ENCODE data around the gene MIS18A.
A peak's percentile ranks its signal among the peaks of the same experiment; 100 is the strongest.
"Not testable (repeated sequence)": the region's sequence is repeated elsewhere in the genome, so short reads cannot be mapped to it uniquely, and the experiment has no call there.

MIS18A gene, protein sequence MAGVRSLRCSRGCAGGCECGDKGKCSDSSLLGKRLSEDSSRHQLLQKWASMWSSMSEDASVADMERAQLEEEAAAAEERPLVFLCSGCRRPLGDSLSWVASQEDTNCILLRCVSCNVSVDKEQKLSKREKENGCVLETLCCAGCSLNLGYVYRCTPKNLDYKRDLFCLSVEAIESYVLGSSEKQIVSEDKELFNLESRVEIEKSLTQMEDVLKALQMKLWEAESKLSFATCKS

DNA sequence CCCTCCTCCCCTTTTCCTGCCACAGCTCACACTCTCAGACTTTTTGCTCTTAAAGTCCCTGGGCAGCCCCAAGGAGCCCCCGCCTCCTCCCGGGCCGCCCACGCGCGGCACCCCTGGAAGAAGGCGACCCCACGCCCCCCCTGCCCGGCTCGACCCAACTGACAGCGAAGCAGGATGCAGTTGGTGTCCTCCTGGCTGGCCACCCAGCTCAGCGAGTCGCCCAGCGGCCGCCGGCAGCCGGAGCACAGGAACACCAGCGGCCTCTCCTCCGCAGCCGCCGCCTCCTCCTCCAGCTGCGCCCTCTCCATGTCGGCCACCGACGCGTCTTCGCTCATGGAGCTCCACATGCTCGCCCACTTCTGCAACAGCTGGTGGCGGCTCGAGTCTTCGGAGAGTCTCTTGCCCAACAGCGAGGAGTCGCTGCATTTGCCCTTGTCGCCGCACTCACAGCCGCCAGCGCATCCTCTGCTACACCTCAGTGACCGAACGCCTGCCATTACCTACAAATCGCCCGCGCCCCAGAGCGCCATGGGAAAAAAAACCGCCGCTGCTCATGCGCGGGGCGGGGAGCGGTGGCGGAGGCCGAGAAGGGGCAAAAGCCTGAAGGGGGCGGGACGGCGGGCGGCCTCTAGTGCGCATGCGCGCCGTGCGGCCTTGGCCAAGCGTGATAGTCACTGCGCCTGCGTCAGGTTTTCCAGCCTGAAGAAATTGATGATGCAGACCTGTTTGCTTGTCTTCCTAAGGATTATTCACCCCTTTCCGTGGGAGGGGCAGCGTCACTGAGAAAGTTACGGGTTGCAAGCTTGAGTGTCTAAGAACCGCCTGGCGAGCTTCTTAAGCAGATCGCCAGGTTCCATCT is at the start of gene MIS18A:
Gene MIS18A, minus strand, starts transcription at position 532 of the 859 bp plus-strand sequence. Its CDS starts 35 bp downstream, at position 497.
- DNase-seq, result peak; percentile 82 to 88

DNA sequence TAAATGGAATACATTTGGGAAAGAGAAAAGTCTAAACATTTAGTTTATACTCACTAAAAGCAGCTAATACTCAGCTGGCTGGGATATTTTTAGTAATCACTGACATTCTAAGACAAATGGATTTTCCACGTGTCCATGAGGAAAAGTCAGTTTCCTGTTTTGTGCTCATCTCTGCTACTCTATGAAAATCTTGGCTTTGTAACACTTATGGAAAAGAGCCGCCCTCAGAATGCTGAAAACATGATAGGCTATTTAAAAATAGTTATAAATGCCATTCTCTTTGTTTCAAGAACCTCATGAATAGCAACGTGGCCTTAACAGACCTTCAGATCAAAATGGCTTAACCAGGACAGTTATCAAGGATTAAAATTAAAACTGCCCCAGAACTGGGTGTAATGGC is 49.7 kb upstream of the MIS18A start:
- DNase-seq, result no peak

DNA sequence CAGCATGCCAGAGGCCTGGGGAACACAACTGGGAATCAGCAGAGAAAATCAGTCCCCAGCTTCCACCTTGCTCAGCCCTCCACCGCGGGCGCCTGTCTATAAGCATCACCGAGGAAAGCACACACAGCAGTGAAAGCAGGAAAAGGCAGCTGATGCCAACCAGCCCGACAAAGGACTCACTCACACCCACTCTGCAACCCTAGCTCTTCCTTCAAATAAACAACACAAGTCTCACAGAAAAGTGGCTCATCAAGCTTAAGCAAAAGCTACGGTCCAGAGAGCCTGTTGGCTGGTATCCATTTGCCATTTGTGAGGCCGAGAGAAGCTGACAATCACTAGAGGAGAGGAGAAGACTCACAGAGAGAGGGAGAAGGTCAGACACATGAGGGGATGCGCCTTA is 46.9 kb upstream of the MIS18A start:
- no peak for DNase-seq

DNA sequence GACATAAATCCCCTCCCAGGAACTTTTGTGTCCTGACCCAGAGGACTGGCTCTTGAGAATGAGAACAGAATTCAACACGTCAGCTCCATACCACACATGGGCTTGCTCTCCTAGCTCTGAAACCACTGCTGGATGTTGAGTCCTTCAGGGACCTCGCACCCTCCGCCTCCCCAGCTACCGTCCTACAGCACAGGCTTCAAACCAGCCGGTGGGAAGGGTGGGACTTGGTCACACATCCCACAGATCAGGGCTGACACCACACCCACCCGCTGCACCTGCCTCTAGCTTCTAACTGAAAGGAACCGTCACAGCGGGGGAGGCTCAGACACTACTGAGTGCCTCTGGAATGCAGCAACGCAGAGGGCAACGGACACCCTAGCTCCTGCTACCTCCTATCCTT is 43.8 kb upstream of the MIS18A start:
- no peak for DNase-seq

DNA sequence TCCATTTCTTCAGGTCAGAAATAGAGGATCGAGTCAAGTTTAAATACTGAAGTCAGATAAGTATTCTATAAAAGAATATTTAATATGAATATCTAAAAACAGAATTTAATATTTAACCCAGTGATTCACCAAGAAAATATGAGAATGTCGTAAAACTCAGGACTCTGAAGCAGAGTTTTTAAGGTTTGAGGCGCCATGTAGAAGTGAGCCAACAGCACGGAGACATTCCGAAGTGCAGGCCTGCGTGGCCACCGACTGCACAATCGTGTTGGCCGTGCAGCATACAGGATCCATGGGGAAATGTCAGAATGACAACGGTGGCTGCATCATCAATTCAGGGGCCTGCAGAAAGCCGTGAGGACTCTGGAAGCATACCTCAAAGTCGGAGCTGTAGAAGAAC is 43.3 kb upstream of the MIS18A start:
- DNase-seq, result no peak

DNA sequence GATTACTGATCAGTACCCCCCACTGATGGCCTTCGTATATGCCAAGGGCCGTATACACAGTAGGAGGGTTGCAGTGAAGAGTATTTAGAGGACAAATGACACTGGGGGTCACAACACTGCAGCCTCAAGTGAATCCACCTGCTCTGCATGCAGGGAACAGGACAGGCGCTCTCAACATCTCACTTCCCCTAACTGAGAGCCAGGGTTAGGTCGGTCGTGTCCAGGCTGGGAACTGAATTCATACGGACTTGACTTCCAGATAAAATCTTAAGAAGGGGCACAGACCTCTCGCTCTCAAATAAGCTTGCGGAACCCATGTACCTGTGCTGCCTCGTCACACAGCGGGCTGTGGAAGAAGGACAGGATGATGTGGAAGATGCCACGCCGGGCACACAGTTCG is 42.6 kb upstream of the MIS18A start:
- no peak for DNase-seq

DNA sequence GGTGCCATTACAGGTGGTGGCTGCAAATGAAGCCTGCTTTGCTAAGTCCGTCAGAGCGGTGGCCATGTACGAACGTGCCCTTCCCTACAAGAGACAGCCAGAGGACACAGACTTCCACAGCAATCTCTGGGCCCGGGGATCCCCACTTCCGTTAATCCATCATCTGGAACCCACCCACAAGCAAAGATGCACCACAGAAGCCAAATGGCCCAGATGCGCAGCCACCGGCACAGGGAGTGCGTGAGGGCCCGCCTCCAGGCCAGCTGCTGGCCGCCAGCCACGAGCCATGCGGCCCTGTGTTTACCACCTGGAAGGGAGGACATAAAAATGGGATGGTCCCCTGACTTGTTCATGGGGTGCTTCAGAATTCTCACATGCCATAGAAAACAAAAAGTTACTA is 41.9 kb upstream of the MIS18A start:
- DNase-seq, result no peak

DNA sequence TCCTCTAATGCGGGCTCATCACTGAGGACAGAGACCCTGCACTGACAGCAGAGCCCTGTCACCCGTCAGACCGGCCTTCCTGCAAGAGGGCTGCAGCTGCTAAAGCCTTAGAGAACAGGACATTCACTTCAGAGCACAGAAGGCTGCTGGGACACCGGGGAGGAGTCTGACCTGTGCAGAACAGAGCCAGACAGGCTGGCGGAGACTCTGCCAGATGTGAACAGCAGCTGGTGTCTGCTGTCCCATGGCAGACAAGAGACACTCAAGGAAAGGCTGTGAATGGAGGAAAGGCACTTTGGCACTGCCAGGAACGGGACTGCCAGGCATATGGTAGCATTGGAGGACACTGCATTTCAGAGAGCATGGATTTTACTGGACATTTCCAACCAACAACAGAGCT is 41.2 kb upstream of the MIS18A start:
- DNase-seq, result no peak

DNA sequence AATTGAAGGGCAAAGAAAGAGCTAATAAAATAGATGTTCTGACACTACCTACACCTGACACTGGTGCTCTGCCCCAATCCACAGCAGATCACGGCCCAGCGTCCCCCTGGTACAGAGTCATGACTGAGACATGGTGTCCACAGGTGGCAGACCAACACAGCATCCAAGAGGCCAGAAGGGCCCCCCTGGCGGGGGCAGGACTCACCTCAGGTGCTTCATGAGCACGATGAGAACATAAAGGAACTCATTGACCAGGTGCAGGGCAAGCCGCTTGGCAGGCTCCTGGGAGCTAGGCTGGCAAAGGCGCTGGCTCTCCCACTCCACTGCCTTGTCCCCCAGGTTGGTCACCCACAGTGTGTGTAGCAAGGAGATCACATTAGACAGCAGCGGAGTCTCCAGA is 40.2 kb upstream of the MIS18A start:
- no peak for DNase-seq

DNA sequence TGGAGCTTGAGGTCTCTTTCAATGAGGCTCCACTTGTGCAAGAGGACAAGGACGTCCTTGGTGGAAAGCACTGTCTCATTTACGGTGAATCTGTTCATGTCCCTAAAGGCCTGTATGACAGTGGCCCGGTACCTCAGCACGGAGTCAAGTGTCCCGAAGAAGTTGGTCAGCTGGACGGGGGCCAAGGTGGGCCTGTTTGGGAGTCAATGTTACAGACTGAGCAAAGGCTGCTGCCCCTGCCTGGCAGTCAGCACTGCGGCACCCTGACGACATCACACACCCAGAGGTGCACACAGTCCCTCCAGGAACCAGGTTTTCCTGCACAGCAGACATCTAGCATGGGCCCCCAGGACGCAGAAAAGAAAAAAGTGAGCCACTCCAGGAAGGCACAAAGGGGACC is 38.9 kb upstream of the MIS18A start:
- DNase-seq, result no peak

DNA sequence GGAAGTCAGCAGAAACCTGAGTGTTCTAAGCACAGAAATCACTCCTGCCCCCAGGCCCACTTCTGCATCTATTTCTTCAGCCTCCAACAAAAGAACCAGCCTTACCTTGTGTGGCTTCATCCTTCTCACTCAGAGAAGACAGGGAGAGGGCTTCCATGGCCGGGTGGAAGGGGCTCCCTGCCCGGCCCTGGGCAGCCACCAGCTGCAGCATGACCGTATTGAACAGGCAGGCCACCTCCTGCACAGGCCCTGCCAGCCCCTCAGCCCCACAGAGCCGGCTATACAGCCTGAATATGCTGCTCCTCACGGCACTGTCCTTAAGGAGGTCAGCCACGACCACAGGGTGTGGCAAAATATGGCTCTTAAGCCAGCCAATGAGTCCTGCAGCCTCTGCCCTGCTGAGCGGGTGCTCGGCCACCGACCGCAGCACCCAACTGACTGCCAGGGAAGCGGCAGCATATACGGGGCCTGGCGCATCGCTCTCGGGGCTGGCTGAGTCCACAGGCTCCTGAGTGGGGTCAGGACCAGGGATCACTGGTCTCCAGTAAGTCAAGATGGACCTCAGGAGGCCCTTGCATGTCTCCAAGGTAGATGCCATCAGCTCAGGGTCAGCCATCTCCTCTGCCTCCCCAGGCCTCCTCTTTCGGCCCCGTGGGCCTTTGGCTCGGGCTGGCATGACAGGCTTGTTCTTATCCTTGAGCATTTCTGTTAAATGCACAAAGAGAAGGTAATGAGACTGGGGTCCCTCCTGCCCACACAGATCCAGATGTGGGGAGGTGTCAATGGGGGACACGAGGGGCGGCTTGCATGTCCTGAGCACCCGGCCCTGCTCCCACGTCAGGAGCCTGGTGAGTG is 37.7 kb upstream of the MIS18A start:
- no peak for DNase-seq

DNA sequence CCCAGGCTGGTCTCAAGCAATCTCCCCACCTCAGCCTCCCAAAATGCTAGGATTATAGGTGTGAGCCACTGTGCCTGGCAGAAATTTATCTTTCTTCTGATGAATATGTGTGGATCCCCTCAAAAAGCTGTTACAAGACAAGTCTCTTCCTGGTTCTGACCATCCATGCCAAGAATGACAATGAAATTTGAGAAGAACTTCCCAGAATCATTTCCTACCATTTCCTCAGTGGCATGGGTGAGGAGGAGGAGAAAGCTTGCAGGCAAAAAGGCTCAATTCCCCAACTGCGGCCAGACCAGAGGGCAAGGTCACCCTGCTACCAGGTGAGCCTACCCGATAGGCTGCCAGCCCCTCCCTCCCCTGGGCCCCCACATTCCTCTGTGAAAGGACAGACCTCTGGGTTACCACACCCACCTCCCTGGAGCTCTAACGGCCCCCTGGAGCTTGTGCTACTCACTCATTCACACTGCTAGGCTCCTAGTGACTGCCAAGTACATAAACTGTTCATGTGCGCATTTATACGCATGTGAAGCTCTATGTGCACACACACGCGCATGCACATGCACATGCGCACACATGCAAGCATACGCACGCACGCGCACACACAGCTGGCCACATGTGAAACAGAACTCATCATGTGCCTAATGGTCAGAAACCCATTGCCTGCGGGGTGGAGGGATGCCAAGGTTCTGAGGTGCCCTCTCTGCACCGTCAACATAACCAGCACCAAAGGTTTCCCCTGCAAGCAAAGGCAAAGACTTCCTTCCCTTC is 36.8 kb upstream of the MIS18A start:
- no peak for DNase-seq

DNA sequence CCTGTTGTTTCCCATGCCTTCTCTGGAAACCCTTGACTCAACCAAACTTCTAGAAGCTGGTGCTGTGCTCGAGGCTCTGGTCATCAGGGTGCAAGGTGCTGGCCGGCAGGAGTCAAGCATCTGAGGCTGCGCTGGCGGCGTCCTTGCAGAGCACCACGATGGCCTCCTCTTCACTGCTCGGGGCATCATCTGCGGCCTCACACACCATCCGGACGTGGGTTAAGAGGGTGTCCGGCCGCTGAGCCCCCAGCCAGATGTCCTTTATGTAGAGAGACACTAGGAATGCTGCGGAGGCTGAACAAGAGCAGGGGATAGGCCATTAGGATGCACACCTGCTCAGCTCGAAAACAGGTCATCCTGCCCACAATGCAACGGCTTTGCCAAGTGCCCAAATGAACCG is 36.0 kb upstream of the MIS18A start:
- DNase-seq, result no peak

DNA sequence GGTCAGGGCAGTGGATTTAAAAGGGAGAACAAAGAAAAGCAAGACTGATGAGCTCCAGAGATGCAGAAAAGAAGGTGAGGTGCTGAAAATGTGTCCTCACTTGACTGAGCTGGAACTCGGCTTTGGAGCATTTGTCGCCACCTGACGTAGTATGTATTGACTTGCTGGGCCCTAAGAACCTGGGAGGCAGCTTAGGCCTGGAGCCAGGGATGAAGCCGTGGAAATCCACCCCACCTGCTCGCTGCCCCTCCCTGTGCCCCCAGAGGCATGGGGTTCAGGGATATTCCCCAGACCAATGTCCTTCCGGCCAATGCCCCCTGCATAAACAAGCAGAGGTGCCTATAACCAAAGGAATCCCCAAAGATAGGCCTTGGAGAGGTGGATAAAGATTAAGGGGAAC is 34.1 kb upstream of the MIS18A start:
- DNase-seq, result no peak

DNA sequence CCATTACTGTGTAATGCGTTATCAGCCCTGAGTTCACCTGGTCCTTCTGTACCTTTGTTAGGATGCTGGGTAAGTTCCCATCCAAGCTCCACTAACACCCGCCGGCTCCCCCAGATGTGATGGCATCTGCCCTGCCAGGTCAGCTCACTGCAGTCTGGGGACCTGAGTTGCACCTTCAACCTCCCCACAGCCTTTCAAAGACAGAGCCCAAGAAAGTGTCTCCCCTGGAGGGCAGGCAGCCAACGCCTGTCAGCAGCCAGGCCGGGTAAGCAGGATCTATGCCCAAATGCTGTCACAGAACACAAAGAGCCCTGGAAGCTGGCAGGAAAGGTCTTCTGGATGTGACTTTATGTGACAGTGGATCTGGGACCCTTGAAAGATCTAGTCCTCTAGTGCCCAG is 33.5 kb upstream of the MIS18A start:
- no peak for DNase-seq

DNA sequence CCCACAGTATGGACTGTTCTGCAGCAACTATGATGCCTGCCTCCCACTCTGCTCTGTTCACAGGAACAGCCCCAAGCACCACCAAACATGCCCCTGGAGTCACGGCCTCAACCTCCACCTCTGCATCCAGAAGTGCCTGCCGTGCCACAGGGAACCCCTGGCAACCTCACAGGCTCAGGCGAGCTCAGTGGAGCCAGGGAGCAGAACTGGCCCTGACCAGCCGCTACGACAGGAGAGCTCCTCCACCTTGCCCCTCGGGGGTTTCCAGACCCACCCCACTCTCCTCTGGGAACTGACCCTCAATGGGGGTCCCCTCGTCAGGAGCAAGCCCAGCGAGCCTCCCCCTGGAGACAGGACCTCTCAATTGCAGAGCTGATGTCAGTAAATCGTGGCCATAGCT is 32.8 kb upstream of the MIS18A start:
- no peak for DNase-seq

DNA sequence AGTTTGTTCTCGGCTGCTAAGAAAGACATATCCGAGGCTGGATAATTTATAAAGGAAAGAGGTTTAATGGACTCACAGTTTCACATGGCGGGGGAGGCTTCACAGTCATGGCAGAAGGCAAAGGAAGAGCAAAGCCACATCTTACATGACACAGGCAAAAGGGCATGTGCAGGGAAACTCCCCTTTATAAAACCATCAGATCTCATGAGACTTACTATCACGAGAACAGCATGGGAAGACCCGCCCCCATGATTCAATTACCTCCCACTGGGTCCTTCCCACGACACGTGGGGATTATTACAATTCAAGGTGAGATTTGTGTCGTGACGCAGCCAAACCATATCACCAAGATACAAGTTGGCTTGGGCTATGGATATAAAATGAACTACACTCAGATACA is 32.1 kb upstream of the MIS18A start:
- not testable (repeated sequence) for DNase-seq

DNA sequence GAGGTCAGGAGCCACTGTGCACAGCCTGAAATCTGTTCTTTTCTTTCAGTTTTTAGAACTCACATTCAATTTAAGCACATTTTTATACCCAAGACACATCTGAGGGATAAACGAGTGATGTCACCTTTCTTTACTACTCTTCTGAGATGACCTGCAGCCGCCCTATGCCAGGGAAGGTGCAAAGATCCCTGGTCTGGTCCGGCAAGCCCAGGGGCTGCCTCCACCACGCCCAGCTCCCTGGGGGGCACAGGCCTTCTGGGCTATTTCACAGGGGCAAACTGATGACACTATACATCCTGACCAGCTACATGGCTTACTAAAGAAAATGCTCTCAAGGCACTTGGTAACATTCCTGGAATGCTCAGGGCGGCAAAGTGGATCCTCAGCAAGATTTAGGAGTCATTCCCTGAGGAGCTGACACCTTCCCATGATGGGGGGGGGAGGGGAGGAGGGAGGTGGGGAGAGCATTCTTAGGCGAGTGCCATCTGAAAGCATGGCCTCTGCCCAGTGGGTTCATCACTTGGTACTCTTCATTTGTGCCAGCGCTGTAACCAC is 31.1 kb upstream of the MIS18A start:
- DNase-seq, result no peak

DNA sequence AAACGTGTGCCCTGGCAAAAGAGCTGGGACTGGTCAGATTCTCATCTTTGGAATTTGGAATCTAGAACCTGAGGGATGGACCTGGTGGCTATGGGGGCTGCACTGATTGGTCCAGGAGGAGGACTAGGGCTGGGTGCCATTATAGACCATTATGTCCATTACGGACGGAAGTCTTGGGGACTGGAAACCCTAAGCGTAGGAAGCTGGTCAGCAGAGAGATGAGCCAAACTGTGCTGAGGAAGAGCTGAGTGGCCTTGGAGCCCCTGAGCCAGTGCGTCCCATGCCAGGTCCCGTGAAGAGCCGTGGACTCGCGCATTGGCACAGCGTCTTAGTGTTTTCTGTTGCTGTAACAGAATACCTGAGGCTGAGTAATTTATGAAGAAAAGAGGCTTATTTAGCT is 29.8 kb upstream of the MIS18A start:
- DNase-seq, result no peak

DNA sequence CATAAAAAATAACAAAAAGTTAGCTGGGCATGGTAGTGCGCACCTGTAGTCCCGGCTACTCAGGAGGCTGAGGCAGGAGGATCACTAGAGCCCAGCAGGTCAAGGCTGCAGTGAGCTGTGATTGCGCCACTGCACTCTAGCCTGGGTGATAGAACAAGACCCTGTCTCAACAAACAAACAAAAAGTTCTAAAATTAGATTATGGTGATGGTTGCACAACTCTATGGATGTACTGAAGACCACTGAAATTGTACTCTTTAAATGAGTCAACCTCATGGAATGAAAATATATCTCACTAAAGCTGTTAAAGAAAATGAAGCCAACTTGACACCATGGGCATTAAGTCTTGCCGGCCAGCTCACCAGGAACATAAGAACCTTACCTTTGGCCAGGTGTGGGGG is 28.9 kb upstream of the MIS18A start:
- no peak for DNase-seq

DNA sequence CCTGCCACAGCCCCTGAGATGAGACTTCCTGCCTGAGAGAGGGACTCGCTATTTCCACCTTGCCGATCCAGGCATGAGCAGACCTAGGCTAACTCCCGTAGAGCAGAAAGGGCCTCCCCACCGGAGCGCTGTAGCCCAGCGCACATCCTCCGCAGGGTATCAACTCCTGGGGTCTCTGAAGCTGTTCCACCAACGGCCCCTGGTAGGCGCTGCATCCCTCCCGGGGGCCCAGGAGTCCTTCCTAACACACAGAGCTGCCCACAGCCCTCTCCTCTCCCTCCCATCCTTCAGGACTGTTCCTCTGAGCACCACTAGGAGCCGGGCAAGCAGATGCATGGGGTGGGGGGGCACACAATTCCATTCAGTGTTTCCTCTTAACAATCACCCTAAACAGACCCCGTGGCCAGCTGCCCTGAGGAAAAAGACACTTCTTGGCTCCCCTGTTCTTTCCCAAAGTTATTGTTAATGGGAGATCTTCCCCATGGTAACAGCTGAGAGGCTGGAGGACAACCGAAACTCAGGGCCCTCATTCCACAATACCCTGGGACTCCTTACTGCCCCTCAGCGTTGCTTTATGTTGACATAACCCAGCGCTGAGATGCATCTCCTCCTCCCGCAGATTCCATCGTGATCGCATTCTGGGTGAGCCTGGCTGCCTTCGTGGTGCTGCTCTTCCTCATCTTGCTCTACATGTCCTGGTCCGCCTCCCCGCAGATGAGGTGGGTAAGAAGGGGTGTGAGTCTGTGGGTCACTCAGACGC is 27.4 kb upstream of the MIS18A start:
- DNase-seq, result no peak

DNA sequence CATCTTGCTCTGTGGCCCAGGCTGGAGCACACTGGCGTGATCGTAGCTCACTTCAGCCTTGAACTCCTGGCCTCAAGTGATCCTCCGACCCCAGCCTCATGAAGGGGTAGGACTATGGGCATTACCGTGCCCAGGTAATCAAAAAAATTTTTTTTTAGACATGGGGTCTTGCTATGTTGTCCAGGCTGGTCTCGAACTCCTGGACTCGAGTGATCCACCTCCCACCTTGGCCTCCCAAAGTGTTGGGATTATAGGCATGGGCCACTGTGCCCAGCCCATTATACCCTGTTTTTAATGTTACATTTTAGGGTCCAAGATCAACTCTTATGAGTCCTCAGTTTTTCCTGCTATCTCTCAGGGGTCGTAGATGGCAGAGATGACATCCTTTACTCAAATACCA is 26.1 kb upstream of the MIS18A start:
- DNase-seq, result no peak

All from SHP77 (cell line).